Activated CD8-positive, alpha-beta memory T cell treated with anti-CD3 and anti-CD28 coated beads, Interleukin-2, amount 50 U/mL, for 1 hour (primary cell): Measurements from ENCODE around the gene WNT5A.

ENCODE experiments used
- DNase-seq: peaks from one replicate; pipeline ENCODE4 v3.0.0-alpha.2; 2020; ENCODE audit errors: extremely low read depth

Gene WNT5A

DNA sequence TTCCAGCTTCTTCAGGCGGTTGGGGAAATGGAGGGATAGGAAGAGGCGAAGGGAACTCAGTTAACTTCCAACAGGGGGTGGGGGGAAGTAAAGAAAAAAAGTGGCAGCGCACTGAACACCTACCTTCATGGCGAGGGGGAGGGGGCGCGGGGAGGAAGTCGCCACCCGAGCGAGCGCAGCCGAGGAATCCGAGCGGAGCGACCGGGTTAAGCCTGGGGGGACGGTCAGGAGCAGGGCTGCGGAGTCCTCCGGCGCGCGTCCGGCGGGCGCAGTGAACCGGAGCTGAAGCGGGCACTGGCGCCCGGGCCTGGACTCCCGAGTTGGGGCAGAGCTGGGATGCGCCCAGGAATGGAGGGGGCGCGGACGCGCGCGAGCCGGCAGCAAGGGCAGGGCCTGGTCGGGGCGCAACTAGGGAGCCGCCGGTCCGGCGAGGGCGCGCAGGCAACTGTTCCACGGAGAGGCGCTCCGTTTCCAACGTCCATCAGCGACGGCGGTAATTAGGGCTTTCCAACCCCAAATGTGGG is at the start of gene WNT5A:
TSS of gene WNT5A (minus strand) at position 450 of the 524 bp plus-strand sequence. CDS start at position 129, 321 bp downstream.
- DNase-seq, result no peak

DNA sequence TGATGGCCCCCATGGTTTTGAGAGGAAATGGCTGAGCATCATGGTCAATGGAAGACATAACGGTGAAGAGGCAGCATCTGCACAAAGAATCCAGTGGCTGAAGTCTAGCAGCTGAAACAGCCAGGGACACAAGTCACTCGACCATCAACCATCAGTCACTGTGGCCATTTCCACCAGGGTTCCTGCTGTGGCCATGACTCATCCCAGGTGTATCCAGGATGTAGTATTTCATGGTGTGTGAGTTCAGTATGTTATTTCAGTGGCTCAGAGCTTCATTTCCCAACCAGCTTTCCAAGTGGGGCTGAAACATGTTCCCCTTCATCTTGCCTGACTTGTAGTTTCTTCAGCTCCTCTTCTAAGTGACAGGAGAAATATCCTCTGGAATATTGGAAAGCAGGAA is 47.8 kb upstream of the WNT5A start:
- DNase-seq, result no peak

DNA sequence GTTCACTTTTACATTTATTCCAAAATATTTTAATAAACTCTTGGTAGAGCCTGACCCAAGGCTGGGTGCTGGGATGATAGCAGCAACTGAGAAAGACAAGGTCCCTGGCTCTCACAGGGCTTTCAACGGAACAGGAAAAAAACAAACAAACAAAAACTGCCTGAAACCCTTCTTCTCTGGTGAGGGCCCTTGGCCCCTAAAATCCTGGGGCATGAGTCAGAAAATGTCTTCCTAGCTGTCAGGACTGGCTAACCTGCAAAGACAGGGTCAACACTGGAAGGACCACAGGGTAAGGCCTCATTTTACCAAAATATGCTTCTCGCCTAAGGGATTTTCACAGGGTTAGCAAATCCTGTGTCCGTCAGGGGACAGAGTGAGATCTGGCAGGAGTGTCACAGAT is 45.7 kb upstream of the WNT5A start:
- no peak for DNase-seq

DNA sequence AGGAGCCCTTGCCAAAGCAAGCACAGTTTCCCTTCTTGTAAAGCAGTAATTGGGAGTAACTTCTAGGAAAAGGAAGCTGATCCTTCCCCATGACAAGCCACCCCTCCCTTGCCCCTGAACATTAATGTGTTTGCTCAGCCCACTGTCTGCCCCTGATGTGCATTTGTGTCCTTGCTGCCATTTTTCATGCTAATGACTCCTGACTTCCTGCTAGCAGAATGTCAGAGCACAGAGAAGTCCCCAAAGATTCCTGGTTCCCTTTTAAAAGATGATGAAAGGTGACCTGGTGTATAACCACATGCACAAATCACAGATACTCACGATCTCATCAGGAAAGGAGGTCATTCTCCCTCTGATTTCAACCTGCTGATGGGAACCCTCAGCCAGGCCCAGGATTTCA is 44.2 kb upstream of the WNT5A start:
- DNase-seq, result no peak

DNA sequence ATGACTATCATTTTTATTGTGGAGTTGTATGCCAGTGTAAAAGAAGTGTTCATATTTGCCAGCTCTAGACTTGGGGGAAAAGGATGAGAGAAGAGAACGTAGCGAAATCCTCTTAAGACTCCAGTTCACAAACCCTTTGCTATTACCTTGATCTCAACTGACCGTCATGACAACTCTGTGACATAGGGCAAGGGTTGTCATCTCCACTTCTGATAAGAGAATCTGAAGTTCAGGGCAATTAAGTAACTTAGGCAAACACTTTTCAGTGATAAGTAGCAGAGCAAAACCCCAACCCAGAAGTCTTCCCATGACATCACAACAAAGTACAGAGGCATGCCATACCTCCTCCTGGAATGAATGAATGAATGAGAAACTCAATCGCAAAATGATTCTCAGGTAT is 40.3 kb upstream of the WNT5A start:
- DNase-seq, result no peak

DNA sequence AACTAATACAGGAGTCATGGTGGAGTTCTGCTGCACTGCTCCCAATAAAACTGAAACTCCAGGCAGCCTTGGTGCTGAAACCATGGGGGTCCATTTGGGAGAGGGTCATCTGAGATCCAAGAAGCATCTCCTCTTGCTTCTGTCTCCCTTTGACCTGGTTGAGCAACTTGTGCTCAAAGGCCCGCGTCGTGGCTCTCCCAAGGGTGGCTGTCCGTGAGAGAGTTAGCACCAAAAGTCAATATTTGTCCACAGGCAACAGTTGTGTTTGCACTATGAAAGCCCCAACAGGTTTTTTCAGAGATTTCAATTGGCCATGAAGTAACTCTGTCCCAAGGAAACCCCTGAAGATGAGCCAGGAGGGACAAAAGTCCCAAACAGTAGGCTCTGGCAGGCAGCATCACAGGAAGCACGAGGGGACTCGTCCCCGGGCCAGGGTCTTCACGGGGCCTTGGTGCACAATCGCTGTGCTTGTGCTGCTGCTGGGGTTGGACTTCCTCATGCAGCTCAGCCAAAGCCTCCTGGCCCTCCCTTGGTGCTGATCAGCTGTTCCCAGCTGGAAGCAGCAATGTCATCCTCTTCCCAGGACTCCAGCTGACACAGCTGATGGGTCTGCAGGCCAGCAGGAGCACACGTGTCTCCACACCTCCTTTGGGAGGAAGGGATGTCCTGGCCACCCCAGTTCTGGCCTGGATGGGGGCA is 39.4 kb upstream of the WNT5A start:
- DNase-seq, result no peak

DNA sequence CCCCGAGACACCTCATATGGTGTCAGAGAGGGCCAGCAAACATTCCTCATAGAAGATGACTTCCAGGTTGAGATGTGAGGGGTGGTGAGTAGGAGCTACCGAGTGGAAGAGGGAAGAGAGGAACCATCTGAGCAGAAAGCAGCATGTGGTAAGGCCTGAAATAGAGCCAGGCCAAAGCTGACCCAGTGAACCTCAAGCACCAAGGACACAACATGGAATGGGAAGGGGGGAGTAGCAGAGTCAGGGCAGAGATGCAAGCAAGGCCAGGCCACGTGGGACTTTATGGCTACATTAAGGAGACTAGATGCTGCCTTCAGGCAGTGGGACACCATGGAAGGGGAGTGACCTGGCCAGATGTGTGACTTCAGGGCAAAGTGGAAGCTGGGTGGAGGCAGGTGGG is 38.3 kb upstream of the WNT5A start:
- DNase-seq, result no peak

DNA sequence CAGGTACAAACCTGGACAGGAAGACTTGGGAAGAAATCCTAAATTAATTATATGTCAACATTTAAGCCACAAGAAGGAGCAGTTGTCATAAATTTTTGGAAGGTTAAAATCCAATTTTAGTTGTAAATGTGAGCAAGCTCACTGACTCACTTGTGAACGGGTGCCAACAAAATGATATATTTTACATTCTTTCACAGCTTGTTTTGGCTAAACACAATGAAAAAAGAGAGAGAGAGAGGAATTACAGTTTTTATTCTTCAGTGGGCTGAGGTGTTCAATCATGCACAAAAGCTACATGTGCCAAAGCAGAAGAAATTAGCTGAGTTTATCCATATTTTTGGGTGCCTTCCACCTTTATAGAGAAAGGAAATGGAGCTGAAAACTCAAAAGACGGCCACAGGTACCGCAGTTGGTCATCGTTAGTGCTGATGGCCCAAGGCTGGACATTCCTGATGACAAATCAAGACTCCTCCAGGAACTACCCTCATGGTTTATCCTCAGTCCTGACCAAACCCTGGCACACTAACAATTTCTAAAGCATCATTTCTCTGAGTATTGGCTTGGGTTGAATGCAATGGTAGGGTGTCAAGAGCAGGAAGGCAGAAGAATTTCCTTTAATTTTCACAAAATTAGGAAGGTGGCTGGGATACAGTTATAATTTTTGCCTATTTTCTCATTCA is 37.6 kb upstream of the WNT5A start:
- DNase-seq, result no peak

DNA sequence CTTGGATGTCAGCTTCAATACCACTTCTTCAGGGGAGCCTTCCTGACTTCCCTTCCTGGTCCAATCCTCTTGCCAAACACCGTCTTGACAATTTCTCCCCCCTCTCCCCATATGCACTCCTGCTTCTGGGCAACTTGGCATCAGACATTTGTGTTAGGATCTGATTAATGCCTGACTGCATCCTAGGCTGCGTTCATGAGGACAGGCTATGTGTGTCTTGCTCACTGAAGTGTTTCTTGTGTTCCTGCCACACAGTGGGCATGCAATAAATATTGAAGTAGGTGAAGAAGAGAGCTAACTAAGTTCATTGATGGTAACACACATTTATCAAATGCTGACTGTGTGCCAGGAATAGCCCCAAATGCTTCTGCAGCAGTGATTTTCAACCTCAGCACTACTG is 36.4 kb upstream of the WNT5A start:
- no peak for DNase-seq

DNA sequence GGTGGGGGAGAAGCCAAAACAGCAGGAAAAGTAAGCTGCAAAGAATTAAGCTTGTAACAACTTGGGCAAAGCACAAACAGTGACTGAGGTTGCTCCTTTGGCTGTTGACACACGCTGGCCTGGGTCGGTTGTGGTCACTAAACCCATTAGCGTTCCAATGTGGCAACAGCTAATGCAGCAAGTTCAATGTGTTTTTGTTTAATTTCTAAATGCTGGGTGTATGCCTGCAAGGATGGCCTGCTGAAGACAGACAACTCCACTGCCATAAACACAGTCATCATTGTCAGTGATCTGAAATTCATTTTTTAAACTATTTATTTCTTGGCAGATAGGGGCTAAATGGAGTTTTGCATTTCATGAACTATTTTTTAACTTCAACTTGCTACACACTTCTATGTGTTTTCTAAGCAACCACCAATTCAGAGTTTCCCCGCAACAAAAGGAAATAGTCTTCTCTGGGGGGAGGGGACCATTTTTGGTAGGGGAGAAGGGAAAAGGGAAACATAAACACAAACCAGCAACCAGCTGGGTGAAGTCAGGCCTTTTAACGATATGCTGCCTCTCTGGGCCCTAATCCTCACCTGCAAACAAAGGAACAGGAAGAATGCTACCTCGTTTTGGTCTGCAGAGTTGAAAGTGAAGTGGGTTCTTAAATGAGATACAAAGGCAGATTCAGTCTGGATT is 34.8 kb upstream of the WNT5A start:
- no peak for DNase-seq

DNA sequence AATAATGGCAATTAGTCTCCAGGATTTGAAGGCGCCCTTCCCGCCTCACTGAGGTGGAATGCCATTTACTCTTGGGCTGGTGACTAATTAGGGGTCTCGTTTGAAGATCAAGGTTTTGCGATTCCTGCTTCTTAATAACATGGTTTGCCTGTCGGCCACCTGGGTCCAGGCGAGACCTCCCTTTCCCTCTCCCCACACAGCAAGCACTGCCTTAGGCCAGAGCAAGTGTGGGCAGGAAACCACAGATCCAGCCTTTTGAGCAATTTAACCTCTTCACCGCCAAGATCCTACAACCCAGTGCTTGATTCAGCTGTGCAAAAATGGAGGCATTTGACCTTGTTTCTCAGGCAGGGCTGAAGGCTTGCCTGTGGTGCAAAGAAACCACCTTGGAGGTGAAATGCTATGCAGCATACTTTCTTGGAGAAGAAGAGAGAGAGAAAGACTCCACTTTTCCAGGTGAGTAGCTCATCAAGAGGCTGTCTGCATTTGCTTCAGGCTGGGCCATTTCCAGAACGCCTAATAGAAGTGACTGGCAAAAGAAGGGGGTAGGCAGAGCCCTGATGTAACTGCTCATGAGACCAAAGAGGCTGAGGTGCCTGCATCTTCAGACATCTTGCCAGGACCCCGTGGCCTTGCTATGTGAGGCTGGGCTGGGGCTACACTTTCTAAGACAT is 34.1 kb upstream of the WNT5A start:
- DNase-seq, result no peak

DNA sequence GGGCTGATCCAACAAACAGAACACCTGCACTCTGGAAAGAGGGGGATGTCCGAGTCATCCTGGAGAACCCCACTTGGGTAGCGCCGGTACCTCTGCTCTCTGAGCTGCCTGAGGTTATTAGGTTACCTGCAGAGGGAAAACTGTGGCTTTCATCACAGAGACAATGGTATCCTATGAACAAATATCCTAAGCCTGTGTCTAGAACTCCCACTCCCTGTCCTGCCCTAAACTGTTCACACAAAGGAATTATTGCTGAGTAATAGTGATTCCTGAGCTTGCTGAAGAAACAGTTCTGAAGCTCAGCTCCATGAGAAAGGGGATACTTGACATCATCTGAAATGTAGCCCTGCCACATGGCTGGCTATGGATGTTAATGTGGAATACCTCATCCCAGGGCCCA is 31.9 kb upstream of the WNT5A start:
- DNase-seq, result no peak

DNA sequence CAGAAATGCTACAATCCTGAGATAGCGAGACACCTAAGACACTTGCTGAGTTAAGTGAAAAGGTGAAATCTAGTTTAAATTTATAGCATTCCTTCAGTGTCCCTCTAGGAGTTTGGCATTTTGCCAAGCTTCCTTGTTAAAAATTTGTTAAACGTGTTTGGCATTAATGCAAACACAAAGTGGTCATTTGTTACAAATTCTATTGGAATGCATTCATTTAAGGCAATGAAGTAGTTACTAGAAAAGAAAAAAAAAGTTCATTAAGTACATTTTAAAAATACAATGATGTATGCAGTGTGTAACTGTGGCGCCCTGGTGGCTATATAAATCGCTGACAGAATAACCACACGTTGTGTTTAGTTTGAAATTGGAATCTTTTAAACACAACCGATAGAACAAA is 31.3 kb upstream of the WNT5A start:
- DNase-seq, result no peak

DNA sequence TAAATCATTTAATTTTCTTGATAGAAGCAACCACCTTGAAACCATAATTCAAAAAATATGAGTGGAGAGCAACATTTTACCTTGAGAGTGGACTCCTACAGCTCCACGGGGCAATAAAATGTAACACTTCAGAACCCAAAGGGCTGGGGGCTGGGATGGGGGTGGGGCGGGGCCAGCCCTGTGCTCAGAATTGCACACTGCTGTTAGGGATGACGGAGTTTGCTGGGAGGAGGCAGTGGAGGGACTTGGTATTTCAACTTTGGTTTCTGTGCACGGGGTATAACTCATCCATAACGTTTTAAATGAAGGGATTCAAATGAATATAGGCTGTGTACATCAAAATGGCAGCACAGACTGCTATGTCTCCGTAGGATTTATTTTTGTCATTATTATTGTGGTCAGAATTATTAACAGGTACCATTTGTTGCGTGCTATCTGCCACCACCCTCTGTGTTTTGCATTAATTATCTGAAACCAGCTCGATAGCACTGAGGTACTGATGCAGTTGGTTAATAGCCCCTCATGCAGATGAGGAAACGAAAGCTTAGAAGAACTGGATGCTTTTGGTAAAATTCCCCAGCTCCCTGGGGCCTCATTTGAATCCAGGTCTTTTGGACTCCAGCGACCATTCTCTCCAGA is 29.4 kb upstream of the WNT5A start:
- no peak for DNase-seq

DNA sequence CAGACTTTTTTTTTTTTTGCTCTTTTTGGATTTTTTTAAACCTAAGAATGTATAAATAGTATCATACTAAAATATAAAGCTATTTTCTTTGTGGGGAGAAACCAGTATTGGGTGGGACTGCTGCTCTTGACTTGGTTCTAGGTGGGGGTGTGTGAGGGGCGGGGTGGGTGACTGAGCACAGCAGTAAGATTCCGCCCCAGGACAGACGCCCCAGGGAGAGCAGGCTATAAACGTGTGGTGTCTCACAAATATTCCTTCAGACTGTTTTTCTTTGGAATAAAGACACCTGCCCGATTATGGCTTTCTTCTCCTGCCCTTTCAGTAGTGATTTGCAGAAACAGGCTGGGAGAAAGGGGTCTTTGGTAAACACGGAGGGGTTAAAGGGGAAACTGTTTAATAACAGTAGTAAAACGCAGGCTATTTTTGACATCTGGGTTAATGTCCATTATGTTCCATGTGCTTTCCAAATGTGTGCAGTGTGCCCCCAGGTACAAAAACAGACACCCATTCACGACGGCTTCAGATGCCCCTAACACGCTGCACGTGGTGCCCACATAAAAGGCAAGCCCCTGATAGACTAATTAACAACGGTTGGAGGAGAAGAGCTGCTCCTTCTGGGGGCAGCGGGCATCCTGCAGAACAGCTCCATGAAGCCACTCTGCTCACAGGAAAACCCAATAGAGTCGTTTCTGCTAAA is 28.6 kb upstream of the WNT5A start:
- no peak for DNase-seq

DNA sequence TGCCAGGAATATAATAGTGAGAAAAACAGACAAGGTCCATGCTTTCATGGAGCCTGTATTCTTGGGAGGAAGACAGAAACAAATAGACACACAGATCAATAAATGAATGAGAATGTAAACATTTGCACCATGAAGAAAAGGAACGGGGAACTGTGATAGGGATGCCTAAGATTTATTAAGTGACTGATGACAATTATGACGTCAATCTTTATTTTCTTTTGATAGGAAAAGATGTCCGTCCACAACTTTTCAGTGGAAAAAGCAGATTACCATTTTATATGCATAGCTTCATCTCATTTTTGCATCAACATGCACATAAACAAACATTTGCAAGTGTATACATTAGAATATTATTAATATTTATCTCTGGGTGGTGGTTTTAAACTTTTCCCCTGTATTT is 27.9 kb upstream of the WNT5A start:
- no peak for DNase-seq

DNA sequence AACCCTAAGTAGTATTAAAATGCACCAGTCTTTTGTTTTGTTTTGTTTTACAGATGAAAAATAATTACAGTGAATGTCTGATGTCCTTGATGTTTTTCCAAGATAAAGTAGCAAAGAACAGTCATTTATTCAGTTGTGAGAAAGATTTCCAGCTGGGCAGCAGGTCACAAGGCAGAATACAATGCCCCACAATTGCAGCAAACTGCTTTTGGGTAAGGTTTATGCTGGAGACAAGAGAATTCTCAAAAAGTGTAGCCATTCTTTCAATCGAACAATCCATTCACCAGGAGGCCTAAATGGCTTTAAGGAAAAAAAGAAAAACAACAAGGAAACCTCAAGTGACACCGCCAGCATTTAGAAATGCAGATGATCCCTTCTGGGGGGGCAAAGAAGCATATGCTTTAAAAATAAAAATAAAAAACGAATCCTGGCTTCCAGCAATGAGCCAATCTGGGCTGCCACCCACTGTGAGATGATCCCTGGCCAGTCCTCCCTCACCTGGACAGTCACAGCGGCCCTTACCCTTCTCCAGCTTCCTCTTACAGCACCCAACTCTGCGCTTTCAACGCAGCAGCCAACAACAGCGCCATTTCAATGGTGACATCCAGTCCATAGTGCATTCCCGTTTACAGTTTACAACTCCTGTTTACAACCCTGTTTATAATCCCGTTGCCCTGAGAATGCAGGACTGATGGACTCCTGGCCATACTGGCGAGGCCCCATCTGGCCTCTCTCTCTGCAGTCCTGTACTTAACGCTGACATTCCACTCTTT is 25.7 kb upstream of the WNT5A start:
- no peak for DNase-seq

DNA sequence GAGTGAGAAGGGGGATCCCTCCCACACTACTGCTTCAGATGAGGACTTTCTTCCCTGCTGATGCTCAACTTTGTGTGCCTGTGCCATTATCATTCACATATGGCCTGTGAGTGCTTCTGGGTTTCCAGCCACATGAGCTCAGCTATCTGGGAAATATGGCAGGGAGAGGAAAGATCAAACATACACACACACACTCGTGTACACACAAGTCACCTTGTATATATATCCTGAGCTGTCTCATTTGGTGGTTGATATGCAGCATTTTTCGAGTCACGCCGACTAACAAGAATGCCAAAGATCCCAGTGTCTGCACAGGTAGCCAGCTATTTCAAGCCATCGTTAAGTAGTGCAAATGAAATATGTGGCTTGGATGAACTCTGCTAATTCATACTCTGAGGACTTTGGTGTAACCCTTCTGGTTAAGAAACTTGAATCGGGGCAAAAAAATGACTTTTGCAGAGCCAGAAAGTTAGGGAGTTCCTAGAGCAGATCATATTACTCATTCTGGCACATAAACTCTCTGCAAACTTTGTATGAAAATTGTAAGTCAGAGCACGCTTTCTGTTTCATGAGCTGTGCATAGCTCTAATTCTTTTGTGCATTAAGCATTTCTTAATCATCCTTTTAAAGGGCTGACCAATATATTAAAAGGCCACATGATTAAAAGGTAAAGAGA is 24.9 kb upstream of the WNT5A start:
- DNase-seq, result no peak

DNA sequence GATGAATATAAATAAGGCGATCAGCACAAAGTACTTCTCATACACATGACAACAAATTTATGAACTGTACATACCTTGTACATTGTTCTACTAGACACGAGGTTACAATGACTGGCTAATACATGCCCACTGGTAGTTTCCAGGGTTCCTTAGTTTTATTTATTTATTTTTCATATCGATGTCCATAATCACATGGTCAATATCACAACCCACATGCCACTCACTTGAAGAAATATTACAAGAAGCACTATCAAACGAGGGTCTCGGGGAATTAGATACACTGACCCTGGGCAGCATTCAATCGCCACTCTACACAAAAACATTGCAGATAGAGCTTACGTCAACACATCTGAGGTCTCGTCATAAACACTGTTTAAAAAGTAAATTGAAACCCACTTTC is 21.2 kb upstream of the WNT5A start:
- DNase-seq, result no peak

DNA sequence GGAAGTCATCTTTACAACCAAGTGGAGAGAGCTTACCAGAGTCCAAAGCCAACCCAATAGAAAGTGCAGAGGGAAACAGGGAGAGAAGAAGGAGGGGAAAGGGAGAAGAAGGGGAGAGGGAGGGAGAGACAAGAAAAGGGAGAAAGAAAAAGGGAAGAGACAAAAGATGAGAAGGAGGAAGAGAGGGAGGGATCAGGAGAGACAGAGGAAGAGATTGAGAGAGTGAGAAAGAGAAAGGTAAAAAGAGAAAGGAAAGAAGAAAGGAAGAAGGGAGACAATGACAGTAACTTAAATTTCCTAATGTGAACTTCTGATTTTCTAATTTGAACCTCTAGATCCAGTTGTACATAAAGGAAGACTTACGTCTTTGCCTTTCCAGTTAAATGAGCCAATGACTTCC is 20.7 kb upstream of the WNT5A start:
- no peak for DNase-seq
